ENCODE data around the gene DIPK1B. TPM values are rescaled to one million over a fixed set of nuclear protein-coding genes. Genes with fewer than 3 reads are reported as not detected.
"Not testable (repeated sequence)": the region's sequence is repeated elsewhere in the genome, so short reads cannot be mapped to it uniquely, and the experiment has no call there.

The DIPK1B gene
- total and polyA plus RNA-seq, 8 donors: 4.3 to 32.3 (median 6.5) TPM

- Histone ChIP-seq H3K27me3 (no peaks in the 10 kb centered on the region), H3K4me1 (peaks cover 3 to 4% (median 3%) of the 10 kb centered on the region in 3 donors), H3K36me3 (no peaks in the 10 kb centered on the region), H3K9me3 (no peaks in the 10 kb centered on the region), H3K27ac (no peak overlapping the region), H3K4me3 (no peak overlapping the region)
- intact Hi-C loops (cut with DNase I): no loop called here
- ATAC-seq (no peak), DNase-seq (no peak), FAIRE-seq (no peak)
- TF ChIP-seq CTCF (IDR thresholded peaks at IDR 0.05): no peak
- 86 to 88% methylated on average over 12 of the region's 12 CpGs for WGBS, 2 donors
Measured at GRCh38 chr9:136703276-136703860, 9.0 kb upstream of the DIPK1B start.

- FAIRE-seq; H3K36me3 ChIP-seq; H3K9me3 ChIP-seq; H3K4me1 ChIP-seq; H3K4me3 ChIP-seq; ATAC-seq; intact Hi-C loops (cut with DNase I); H3K27ac ChIP-seq; DNase-seq; H3K27me3 ChIP-seq: not testable (repeated sequence)
- WGBS, 2 donors: 90 to 91% methylated on average over 8 of the region's 8 CpGs
Measured at GRCh38 chr9:136704741-136705140, 7.6 kb upstream of the DIPK1B start.

GRCh38 chr9:136705564-136705963 lies 6.8 kb upstream of the DIPK1B start:
- H3K4me1 ChIP-seq: no peaks in the 10 kb centered on the region
- no peak for FAIRE-seq
- H3K36me3 ChIP-seq: no peaks in the 10 kb centered on the region
- no peak for ATAC-seq
- TF ChIP-seq CTCF (IDR thresholded peaks at IDR 0.05): no peak
- no peak overlapping the region for H3K27ac ChIP-seq
- no peak overlapping the region for H3K4me3 ChIP-seq
- no peaks in the 10 kb centered on the region for H3K27me3 ChIP-seq
- DNase-seq: no peak
- H3K9me3 ChIP-seq: no peaks in the 10 kb centered on the region
- 87 to 88% methylated on average over 7 of the region's 7 CpGs for WGBS, 2 donors
- intact Hi-C loops (cut with DNase I): no loop called here

GRCh38 chr9:136707011-136707410 lies 5.4 kb upstream of the DIPK1B start:
- WGBS, 2 donors: 92 to 98% methylated on average over 7 of the region's 7 CpGs

GRCh38 chr9:136707849-136708517 lies 4.4 kb upstream of the DIPK1B start:
- no peak for TF ChIP-seq CTCF (IDR thresholded peaks at IDR 0.05)
- FAIRE-seq: no peak
- Histone ChIP-seq H3K27me3 (no peaks in the 10 kb centered on the region), H3K27ac (no peak overlapping the region), H3K4me1 (peaks cover 0 to 4% (median 3%) of the 10 kb centered on the region in 3 donors), H3K9me3 (no peaks in the 10 kb centered on the region), H3K36me3 (no peaks in the 10 kb centered on the region), H3K4me3 (no peak overlapping the region)
- no peak for ATAC-seq
- DNase-seq: no peak
- intact Hi-C loops (cut with DNase I): no loop called here
- 86 to 90% methylated on average over 22 of the region's 22 CpGs for WGBS, 2 donors

More at GRCh38 chr9:136707011-136707410, 5.4 kb upstream of the DIPK1B start:
- peaks cover 0 to 3% (median 3%) of the 10 kb centered on the region in 3 donors for H3K4me1 ChIP-seq
- no peaks in the 10 kb centered on the region for H3K36me3 ChIP-seq
- H3K27ac ChIP-seq: no peak overlapping the region
- H3K4me3 ChIP-seq: no peak overlapping the region
- FAIRE-seq: no peak
- no peak for ATAC-seq
- no peak for DNase-seq
- H3K27me3 ChIP-seq: no peaks in the 10 kb centered on the region
- intact Hi-C loops (cut with DNase I): no loop called here
- H3K9me3 ChIP-seq: no peaks in the 10 kb centered on the region
- no peak for TF ChIP-seq CTCF (IDR thresholded peaks at IDR 0.05)

Data from pancreas (tissue), 10 donors.